Activated CD4-positive, alpha-beta T cell treated with anti-CD3 and anti-CD28 coated beads, Interleukin-2, Interleukin-4, amounts not matched to agents 100 ng/mL and 50 ng/mL, durations not matched to agents 16 hours and 8 hours (primary cell): ENCODE results near the gene ASPG.

Source experiments
- DNase-seq: peaks from one replicate; pipeline ENCODE4 v3.0.0-alpha.2; 2020; ENCODE audit warnings: low spot score

Gene ASPG

DNA sequence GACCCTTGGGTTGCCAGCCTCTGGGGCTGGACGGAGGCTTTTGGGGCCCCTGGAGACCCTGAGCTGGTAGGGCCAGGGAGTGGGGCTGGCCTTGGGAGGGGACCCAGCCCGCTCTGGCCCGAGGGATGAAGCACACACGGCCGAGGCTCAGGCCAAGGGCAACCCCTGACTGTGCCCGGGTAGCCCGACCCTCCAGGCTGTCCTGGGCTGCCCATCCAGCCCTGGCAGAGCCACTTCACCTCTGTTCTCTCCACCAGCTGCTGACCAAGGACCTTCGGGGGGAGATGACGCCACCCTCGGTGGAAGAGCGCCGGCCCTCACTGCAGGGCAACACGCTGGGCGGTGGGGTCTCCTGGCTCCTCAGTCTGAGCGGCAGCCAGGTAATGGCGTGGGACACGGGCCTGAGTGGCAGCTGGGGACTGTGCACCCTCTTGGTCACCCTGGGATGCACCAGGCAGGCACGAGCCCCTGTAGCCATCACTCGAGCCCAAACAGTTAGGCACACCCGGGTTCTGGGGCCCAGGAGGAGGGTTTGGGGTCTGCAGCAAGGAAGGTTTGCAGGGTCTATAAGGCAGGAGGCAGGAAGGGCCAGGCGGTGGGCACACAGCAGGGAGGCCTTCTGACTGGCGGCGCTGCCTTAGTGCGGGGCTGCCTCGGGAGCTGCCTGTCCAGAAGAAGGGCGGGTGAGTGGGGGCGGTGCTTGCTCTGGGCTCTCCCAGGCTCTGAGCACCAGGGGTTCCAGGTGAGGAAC, 19.7 kb downstream of the ASPG start:
- DNase-seq = no peak

DNA sequence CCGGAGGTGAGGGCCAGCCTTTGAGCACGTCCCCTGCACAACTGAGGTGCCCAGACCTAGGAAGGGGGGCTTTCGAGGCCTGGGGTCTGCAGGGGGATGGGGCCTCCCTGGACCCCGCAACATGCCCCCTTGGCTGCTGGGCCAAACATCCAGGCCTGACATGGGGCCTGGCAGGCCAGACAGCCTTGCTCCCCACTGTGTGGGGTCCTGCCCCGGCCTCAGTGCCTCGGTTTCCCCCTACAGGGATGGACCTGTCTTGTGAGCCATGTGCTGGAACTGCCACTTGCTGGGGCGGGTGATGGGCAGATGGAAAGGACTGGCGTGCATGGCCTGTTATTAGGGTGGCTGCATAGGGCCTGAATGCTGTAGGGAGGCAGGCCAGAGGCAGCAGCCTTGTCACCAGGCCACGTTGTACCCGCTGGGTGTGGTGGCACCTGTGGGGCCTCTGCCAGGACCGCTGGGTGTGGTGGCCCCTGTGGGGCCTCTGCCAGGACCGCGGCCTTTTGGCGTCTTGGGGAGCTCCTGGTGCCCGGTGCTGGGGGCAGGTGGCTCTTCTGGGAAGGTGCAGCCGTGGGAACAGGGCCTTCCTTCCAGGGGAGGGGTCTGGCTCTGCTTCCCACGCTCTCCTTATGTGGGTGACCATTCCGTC, 20.4 kb downstream of the ASPG start:
- no peak for DNase-seq

DNA sequence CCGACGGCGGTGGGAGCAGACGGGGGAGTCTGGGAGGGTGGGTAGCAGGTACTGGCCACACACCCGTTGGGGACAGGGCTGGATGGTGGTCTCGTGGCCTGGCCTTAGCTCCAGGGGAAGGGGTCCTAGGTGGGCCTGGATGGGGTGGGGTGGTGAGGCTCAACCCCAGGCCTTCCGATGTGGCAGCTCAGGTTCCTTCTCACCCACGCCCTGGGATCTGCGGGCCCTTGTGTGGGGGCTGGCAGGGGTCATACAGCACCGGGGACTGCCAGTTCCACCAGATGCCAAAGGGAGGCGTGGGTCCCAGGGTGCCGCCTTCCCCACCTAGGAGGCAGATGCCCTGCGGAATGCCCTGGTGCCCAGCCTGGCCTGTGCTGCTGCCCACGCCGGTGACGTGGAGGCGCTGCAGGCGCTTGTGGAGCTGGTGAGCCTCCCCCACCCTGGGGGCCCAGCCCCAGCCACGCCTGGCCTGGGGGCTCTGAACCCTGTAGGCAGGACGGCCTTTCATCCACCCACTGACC, 21.0 kb downstream of the ASPG start:
- DNase-seq = no peak

DNA sequence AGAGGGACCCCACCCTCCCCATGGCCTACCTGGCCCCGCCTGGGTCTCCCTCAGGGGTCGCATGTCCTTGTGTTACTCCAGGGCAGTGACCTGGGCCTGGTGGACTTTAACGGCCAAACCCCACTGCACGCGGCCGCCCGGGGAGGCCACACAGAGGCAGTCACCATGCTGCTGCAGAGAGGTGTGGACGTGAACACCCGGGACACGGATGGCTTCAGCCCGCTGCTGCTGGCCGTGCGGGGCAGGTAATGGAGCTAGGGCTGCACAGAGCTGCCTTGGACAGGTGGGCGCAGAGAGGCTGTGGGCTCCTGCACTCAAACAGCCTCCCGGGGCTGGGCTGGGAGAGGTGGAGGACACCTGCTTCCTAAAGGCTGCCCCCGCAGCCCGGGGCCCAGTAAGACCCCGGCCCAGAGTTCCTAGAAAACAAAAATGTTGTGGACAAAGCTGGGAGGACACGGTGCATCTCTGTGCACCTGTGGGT, 21.6 kb downstream of the ASPG start:
- no peak for DNase-seq

DNA sequence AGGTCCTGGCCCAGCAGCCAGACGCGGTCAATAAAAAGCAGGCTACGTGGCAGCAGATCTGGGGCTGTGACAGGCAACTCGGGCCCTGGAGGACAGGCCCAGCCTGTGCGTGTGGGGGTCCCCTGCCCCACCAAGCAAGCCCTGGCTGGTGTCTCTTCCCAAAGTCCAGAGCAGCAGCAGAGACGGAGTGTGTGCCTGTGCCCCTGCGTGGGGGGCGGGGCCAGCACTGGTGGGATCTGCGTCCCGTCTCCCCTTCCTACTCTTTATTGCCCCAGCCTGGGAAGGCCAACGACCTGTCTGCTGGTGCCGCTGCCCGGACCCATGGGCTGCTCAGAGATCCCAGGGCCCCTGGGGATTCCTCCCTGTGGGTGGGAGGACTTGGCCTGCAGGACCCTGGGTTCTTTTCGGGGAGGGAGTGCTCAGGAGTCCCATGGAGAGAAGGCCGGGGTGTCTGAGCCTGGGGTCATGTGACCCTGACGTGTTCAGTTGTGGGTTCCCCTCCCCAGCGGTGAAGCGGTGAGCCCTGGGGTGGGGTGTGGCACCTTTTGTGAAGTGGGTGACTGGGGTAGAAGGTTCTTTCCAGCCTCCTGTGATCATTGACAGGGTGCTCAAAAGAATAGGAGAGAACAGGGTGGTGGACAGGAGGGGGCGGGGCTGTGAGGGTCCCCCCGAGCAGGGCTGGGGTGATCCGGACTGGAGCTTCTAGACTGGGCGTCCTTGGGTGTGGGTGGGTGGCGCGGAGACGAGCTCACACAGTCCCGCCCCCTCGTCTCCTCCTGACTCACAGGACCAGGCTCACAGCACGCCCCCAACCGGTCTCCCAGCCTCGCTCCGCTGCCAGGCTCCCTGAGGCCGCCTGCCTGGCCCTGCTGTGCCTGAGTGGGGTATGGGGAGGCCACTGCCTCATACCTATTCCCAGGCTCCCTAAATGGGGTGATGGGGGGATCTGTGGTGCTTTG, 22.4 kb downstream of the ASPG start:
- DNase-seq = no peak

DNA sequence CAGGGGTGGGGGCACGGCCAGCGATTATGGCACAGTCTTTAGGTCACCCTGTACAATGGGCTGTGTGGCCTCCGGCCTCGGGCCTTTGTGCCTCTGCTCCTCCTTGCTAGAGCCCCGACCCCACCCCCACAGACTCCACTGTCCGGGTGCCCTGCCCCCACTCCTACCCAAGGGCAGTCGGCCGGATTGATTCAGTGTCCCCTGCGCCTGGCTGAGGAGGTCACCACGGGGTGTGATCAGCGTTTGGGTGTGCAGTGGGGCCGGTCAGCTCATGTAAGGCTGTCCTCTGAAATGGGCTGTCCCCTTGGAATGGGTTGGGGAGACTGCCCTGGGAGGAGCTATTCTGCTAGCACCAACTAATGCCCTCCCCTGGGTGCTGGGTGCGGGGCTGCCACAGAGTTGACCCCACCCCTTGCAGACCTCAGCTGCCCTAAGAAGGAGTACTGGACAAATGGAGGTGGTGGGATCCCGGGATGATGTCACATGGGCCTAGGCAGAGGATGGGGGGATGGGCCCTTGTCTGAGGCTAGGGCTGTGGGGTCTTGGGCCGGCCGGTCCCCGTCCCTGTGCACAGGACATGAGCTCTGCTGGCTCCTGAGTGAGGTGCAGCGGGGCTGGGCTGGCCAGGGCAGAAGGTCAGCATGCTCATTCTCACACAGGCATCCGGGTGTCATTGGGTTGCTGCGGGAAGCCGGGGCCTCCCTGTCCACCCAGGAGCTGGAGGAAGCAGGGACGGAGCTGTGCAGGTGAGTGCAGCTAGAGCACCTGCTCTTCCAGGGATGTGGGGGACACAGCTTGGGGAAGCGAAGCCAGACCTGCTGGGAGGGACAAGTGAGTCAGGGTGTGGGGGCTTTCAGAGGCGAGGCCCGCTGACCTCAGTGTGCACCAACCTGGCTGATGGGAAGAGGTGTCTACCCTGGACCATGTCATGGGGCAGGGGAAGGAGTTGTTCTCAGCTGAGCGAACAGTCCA, 23.4 kb downstream of the ASPG start:
- no peak for DNase-seq

DNA sequence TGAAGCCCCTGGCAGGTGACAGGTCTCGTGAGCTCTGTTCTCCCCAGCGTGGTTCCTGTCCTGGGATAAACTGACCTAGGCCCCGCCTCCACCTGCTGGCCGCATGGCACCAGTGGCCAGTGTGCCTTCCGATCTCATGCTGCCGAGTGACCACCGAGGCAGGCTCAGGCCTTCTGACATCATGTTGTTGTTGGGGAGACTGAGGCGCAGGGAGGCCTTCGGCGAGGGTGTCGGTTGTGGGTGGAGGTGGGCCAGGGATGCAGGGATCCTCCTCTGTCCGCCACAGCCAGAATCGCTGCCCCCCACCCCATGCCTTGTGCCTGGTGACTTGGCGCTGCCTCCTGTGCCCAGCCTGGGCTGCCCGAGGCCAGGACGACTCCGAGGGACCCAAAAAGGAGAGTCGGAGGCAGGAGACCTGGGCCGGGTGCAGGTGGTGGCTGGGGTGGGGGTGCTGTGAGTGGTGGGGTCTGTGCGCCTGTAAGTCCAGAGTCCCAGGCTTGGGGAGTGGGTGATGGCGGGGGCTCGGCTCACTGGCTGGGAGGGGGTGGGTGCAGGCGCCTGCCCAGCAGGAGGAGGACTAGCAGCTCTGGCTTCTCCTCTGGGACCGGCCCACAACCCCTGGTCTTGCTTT, 24.3 kb downstream of the ASPG start:
- no peak for DNase-seq

DNA sequence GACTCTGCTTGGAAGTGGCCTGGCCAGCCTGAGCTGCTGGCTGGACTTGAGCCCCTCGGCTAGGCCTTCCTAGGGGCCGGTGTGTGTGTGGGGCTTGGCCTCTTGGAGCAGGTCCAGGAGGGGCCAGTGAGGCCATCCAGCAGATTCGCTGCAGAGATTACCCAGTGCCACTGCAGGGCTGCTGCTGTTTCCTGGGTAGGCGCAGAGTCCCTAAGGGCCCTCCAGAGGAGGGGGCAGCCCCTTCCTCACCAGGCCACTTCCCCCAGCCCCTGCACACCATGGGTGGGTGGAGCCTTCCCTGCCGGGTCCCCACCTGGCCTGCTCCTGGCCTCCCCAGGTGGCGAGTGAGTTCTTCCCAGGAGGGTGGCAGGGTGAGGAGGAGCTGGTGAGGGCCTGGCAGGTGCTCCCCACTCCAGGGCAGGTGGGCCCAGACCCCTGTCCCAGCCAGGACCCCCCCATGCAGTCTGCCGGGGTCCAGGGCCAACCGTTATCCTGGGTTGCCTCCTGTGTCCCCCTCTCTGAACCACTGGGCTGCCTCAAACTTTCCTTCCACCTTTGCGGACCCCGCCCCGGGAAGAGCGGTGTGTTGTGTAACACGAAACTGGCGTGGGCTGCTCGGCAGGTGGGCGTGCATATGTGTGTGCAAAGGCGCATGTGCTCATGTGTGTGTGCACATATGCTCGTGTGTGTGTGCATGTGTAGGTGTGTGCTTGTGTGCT, 25.1 kb downstream of the ASPG start:
- no peak for DNase-seq

DNA sequence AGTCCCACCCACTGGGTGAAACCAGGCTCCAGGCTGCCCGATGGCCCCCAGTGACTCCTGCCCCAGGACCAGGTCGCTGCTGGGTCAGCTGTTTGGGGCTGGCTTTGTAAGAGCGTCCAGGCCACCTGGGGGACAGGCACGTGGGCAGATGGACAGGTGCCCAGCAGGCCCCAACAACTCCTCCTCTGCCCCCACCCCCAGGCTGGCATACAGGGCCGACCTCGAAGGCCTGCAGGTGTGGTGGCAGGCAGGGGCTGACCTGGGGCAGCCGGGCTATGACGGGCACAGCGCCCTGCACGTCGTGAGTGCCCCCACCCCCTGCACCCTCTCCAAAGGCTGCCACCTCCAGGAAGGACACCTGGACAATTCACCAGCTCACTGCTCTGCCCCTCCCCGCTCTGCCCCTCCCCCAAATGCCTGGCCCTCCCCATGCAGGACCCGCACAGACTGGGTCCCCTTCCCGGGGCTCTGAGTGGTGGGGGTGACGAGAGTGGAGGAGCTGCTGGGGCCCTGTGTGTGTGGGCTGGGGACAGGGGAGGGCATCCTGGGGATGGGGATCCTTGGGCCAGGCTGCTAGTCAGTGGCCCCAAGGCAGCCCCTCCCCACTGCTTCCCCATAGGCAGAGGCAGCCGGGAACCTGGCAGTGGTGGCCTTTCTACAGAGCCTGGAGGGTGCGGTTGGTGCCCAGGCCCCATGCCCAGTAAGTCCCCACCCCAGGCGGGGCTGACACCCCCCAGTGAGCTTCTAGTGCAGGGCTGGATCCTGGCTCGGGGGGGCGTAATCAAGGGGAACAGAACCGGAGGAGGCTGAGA, 26.0 kb downstream of the ASPG start:
- DNase-seq = no peak

DNA sequence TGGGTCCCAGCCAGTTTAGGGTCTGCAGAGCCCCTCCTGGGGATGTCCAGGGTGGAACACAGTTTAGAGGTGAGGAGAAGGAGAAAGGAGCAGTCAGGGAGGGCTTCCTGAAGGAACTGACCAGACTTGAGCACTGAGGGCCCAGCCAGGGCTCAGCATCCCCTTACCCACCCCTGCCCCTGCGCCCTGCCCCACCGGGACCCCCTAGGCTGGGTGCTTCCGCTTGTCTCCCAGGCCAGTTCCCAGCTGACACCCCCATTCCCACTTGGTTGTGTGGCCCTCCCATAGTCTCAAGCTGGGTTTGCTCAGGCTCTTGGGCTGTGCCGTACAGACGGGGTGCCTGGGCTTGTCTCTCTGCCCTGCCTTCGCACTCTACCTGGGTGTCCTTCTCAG, 26.6 kb downstream of the ASPG start:
- no peak for DNase-seq

DNA sequence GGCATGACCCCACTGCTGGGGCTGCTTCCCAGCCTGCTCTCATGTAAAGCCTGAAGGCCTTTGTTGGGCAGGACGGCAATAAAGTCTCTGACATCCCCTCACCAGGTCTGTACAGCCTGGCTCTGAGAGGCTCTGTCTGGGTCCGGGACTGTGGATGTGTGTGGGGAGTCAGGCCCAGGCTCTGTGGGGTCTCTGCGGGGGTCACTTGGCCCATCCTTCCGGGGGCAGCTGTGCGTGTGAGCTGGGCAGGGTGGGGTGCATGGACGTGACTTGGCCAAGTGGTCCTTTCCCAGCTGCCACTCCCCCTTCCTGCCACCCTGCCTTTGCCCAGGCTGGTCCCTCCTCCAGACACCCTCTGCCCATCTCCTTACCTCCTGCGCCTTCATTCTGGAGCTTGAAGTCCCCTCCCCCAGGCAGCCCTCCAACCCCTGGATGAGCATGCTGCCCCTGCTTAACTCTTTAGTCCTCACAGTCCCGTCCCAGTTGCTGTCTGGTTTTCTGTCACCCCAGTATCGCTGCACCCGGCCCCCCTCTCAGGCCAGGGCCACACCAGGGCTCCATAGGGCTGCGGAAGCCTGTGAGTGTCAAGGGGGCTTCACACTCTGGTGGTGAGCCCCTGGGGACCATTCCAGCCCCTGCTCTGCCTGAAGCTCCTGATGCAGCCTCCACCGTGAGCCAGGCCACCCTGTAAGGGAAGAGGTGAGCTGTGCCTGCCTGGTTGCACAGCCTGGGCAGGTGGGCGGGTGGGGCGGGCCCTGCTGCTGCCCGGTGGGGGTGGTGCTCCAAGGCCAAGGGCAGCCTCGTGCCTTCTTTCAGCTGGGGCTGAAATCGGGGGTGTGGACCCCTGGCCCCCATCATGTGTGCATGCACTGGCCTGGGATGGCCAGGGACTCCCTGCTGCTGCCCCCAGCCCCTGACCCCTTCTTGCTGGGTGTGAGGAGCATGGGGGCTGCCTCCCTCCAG, 27.4 kb downstream of the ASPG start:
- DNase-seq = no peak

DNA sequence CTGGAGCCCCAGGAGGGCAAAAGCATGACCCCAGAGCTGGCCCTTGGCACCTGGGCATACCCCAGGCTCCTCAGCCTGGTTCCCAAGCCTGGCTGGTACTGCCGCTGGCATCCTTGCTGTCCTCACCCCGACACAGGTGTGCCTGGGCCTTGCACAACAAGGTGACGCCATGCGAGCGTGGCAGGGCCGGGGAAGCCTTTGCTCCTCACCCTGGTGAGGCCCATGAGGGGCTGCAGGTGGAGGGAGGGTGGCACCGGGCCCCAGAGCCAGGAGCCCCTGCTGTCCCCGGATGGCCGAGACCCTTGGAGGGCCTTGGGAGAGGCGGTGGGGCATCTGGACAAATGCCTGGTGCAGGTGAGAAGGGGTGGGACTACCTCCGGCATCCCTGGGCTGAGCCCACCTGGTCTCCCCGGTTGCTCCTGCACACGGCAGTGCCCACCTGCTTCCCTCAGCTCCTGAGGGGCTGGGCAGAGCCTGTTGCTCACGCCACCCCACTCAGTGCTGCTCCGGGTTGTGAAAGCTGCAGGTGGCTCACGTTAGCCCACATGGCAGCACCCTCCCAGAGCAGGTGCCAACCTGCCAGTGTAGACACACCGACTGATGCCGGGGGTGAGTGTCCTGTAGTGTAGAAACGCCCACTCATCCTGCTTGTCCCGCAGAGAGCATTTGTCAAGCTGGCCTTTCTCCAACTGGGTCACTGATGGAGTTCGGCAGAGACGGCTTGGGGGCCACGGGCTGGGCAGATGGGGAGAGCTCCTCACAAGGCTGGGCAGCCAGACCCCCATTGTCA, 28.3 kb downstream of the ASPG start:
- no peak for DNase-seq

DNA sequence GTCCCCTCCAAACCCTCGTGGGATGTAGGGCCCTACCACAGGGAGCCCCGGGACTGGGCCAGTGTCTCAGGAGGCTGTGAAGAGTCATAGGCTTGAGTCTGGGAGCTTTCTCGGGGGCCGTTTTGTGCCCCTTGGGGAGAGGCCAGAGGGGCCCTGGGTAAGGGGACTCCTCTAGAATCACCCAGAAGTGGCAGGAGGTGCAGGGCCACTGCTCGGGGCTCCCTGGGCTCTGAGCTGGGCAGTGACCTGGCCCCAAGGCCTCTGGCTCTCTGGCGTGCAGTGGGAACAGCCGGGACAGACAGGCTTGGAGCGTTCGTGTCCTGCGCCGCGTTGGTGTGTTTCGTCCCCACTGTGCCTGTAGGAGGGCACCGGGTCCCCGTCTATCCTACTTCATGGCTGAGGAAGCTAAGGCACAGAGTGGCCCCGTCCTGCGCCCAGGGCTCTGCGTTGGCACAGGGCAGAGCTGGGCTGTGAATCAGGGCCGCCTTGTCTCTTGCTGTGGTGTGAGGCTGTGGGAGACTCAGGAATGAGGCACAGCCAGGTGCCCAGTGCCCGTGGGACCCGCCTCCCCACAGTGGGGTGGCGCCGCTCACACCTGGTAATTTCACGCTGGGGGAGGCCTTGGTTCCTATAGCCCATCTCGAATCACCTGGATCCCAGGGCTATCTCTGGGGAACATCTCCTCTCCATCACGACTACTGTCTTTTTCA, 29.1 kb downstream of the ASPG start:
- no peak for DNase-seq

DNA sequence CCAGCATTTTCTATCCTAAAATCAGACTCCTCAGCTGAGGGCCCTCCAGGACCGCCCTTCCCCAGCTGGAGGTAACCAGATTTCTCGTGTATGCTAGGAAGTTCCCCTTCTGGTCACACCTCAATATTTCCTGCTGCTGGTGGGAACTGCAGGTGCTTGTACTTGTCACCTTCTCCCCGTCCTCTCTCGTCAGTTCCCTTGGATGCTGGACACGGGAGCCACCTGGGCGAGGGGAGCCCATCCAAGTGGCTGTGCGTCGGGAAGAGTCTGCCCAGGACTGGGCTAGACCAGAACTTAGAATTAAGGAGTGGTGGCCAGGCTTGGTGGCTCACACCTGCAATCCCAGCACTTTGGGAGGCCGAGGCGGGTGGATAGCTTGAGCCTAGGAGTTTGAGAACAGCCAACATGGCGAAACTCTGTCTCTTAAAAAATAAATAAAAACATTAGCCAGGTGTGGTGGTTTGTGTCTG, 29.7 kb downstream of the ASPG start:
- no peak for DNase-seq

DNA sequence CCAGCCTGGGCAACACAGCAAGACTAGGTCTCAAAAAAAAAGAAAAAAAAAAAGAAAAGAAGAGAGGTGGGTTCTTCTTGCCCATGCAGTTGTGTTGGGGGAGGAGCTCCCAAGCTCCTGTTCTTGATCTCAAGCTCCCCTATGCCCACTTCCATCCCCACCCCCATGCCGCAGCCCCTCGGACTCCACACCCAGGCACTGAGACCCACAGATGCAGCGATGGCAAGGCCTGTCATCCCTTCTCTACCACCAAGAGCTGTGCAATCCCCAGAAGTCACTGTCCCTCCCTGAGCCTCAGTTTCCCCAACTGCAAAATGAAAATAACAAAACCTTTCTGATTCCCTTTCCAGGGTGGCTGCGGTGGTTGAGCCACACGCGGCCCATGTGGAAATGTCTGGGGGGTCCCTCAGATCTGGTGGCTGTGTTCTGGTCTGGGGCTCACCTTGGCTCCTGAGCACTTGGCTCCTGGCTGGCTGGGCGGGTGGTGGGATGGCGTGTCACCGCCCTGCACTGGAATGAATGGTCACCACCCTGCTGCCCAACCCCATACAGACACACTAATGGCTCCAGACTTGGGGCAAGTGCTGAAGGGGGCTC, 30.3 kb downstream of the ASPG start:
- DNase-seq = no peak

DNA sequence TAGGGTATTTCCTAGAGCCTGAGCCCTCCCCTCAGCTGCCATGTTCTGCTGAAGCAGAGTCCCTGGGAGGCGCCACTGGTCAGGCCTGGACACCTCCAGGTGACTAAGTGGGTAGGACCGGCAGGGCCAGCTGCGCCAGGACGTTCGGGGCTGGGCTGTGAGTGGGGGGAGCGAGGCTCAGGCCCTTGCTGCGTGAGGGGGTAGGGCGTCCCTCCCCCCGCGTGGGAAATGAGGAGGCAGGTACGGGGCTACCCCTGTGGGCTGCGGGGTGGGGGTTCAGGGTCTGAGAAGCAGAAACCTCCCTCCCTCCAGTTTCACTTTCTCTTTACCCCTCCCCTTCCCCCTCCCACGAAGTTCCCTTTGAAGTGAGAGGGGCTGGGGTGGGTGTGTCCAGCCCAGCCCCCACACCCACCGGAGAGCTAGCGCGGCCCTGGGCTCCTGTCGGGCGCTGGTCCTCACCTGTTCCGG, 30.8 kb downstream of the ASPG start:
- no peak for DNase-seq
